Neural cell (in vitro differentiated cells): ENCODE results near the gene ST7L.

Source experiments
- CTCF ChIP-seq: fragments of 450-650 bp; IDR thresholded peaks from 2 replicates; pipeline ENCODE4 v1.5.1; 2014; ENCODE audit warnings: antibody characterized with exemption, mild to moderate bottlenecking, moderate library complexity; ENCODE audit not compliant: poor library complexity, severe bottlenecking
- EP300 ChIP-seq: fragments of 450-650 bp; conservative IDR thresholded peaks from 2 replicates; pipeline ENCODE4 v1.6.1; 2014; ENCODE audit warnings: antibody characterized with exemption, mild to moderate bottlenecking, moderate library complexity; ENCODE audit not compliant: poor library complexity, severe bottlenecking
- EZH2 ChIP-seq: fragments of 200-600, 300-800 bp; shearing (Covaris generic), sonication (generic); IDR thresholded peaks from 2 replicates; pipeline ENCODE4 v1.6.1; 2014; ENCODE audit warnings: antibody characterized with exemption, low read length, borderline replicate concordance, mild to moderate bottlenecking; ENCODE audit not compliant: insufficient read depth, poor library complexity, severe bottlenecking
- MXI1 ChIP-seq: fragments of 450-650 bp; conservative IDR thresholded peaks from 2 replicates; pipeline ENCODE4 v1.6.1; 2014; ENCODE audit warnings: antibody characterized with exemption, mild to moderate bottlenecking; ENCODE audit not compliant: poor library complexity, severe bottlenecking
- POLR2AphosphoS5 ChIP-seq: IDR thresholded peaks from 2 replicates; pipeline ENCODE4 v1.6.1; 2012
- SMC3 ChIP-seq: fragments of 450-650 bp; conservative IDR thresholded peaks from 2 replicates; pipeline ENCODE4 v1.6.1; 2014; ENCODE audit warnings: antibody characterized with exemption, mild to moderate bottlenecking, moderate library complexity; ENCODE audit not compliant: poor library complexity
- TAF1 ChIP-seq: IDR thresholded peaks from 2 replicates; pipeline ENCODE4 v1.6.1; 2012; ENCODE audit warnings: low read depth

GRCh38 chr1:112603541-112603940, 15.4 kb downstream of the ST7L start:
- TF ChIP-seq CTCF: no peak
- no peak for TF ChIP-seq MXI1
- TF ChIP-seq POLR2AphosphoS5: no peak
- TF ChIP-seq EP300: no peak
- TF ChIP-seq EZH2: no peak
- TF ChIP-seq TAF1: no peak
- TF ChIP-seq SMC3: no peak
